Activated naive CD4-positive, alpha-beta T cell treated with anti-CD3 and anti-CD28 coated beads, Interleukin-2, amount 50 U/mL, for 24 hours (primary cell): Measurements from ENCODE around the gene OTUB2.

Source experiments
- H3K27ac Mint-ChIP-seq: one replicate; pipeline ENCODE4 v1.8.0; 2021; ENCODE audit warnings: mild to moderate bottlenecking, mixed read lengths
- H3K27me3 Mint-ChIP-seq: one replicate; pipeline ENCODE4 v1.8.0; 2021; ENCODE audit warnings: mixed read lengths
- H3K36me3 Mint-ChIP-seq: one replicate; pipeline ENCODE4 v1.8.0; 2021; ENCODE audit warnings: mixed read lengths
- H3K4me1 Mint-ChIP-seq: one replicate; pipeline ENCODE4 v1.8.0; 2021; ENCODE audit warnings: mixed read lengths
- H3K4me3 Mint-ChIP-seq: one replicate; pipeline ENCODE4 v1.8.0; 2021; ENCODE audit warnings: mild to moderate bottlenecking, mixed read lengths
- H3K9me3 Mint-ChIP-seq: one replicate; pipeline ENCODE4 v1.8.0; 2021; ENCODE audit warnings: mixed read lengths

The OTUB2 gene

DNA sequence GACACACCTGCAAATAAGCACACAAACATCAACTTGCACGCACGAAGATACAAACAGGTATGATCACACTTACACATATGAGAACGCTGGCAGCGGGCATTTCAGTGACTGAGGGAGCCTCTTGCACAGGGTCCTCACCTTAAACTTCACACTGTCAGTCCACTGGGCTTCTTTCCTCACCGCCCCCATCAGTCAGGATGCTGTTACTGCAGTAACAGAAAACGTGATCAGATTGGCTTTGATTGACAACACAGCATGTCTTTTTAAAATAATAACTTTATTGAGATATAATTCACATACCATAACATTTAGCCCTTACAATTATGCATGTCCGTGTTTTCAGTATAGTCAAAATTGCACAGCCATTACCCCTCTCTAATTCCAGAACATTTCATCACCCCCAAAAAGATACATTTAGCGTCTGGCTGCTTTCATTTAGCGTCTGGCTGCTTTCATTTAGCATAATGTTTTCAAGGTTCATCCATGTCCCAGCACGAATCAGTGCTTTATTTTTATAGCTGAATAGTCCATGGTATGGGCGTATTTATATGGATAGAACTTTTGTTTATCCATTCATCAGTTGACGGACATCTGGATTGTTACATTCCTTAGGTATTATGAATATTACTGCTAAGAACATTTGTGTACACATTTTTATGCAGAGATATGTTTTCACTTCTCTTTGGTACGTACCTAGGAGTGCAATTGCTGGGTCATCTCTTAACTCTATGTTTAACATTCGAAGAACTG, 20.6 kb upstream of the OTUB2 start:
- Mint-ChIP-seq H3K27me3 (no peaks in the 10 kb centered on the region), H3K9me3 (no peaks in the 10 kb centered on the region), H3K27ac (peak overlapping the region; percentile 32), H3K36me3 (no peaks in the 10 kb centered on the region), H3K4me1 (peaks cover 16% of the 10 kb centered on the region), H3K4me3 (no peak overlapping the region)

DNA sequence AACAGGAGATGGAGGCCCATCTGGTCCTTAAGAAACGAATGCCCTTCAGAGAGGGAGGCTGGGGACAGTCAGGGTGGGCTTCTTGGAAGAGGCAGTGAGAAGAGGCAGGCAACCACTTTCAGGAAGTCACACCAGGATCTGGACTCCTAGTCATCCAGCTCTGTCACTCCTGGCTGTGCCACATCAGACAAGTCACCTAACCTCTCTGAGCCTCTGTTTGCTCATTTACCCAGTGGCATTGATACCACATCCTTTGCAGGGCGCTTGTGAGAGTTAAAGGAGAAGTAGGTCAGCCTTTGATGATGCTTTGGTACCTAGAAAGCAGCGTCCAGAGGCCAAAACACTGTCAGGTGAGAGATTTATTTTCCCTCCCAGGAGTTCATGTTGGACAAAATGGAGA, 17.9 kb upstream of the OTUB2 start:
- Mint-ChIP-seq H3K27ac (no peak overlapping the region), H3K9me3 (no peaks in the 10 kb centered on the region), H3K36me3 (no peaks in the 10 kb centered on the region), H3K4me1 (peaks cover 26% of the 10 kb centered on the region), H3K4me3 (no peak overlapping the region), H3K27me3 (no peaks in the 10 kb centered on the region)

- Mint-ChIP-seq H3K4me3 (no peak overlapping the region), H3K27ac (no peak overlapping the region), H3K4me1 (peaks cover 26% of the 10 kb centered on the region), H3K36me3 (no peaks in the 10 kb centered on the region), H3K27me3 (no peaks in the 10 kb centered on the region), H3K9me3 (no peaks in the 10 kb centered on the region)
Observed at GRCh38 chr14:94009767-94010166, 16.4 kb upstream of the OTUB2 start.

- no peak overlapping the region for H3K4me3 Mint-ChIP-seq
- peaks cover 26% of the 10 kb centered on the region for H3K4me1 Mint-ChIP-seq
- no peaks in the 10 kb centered on the region for H3K9me3 Mint-ChIP-seq
- no peaks in the 10 kb centered on the region for H3K27me3 Mint-ChIP-seq
- peak overlapping the region; percentile 62 for H3K27ac Mint-ChIP-seq
- H3K36me3 Mint-ChIP-seq, result no peaks in the 10 kb centered on the region
Observed at GRCh38 chr14:94010625-94011024, 15.5 kb upstream of the OTUB2 start.

DNA sequence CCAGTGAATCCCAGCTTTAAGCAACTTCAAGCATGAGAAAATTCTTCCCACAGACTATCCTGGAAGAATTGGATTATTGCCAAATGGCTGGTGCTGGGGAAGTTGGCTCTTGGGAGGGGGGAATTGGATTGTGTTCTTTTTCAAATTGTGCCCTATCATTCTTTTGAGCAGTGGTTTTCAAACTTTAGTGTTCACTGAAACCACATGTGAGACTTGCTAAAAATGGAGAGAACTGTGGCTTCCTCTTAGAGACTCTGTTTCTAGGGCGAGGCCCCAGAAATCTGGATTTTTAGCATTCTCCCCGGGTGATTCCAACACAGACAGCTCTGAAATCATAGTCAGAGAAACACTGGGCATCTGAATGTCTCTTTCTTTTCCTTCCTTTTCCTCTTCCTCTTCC, 14.3 kb upstream of the OTUB2 start:
- H3K27ac Mint-ChIP-seq, result peak overlapping the region; percentile 8
- H3K4me1 Mint-ChIP-seq, result peaks cover 26% of the 10 kb centered on the region
- H3K4me3 Mint-ChIP-seq, result peak overlapping the region; percentile 7
- H3K9me3 Mint-ChIP-seq, result no peaks in the 10 kb centered on the region
- no peaks in the 10 kb centered on the region for H3K27me3 Mint-ChIP-seq
- no peaks in the 10 kb centered on the region for H3K36me3 Mint-ChIP-seq

DNA sequence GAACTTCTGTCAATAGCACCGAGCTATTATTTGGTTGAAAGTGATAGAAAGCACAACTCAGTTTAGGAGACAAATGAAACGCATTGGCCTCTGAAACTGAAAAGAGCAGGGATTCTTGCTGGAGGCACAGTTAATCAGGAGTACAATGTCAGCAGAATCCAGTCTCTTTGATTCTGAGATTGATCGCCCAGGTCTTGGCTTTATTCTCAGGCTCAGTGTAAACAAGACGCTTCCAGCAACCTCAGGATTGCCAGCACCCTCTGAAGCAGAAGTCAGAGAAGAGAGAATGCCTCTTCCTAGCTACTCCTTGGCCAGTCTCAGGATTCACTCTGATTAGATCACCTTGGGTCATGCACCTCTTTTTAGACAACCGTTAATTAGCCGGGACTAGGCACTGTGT, 11.8 kb upstream of the OTUB2 start:
- Mint-ChIP-seq H3K36me3 (no peaks in the 10 kb centered on the region), H3K27ac (no peak overlapping the region), H3K27me3 (no peaks in the 10 kb centered on the region), H3K4me1 (peaks cover 23% of the 10 kb centered on the region), H3K4me3 (no peak overlapping the region), H3K9me3 (no peaks in the 10 kb centered on the region)

- Mint-ChIP-seq H3K4me3 (no peak overlapping the region), H3K36me3 (no peaks in the 10 kb centered on the region), H3K9me3 (no peaks in the 10 kb centered on the region), H3K27ac (no peak overlapping the region), H3K27me3 (no peaks in the 10 kb centered on the region), H3K4me1 (peaks cover 16% of the 10 kb centered on the region)
Observed at GRCh38 chr14:94015223-94015622, 10.9 kb upstream of the OTUB2 start.

GRCh38 chr14:94016446-94016976, 9.6 kb upstream of the OTUB2 start:
- Mint-ChIP-seq H3K27me3 (no peaks in the 10 kb centered on the region), H3K9me3 (no peaks in the 10 kb centered on the region), H3K36me3 (no peaks in the 10 kb centered on the region), H3K4me1 (peaks cover 9% of the 10 kb centered on the region), H3K27ac (no peak overlapping the region), H3K4me3 (no peak overlapping the region)

DNA sequence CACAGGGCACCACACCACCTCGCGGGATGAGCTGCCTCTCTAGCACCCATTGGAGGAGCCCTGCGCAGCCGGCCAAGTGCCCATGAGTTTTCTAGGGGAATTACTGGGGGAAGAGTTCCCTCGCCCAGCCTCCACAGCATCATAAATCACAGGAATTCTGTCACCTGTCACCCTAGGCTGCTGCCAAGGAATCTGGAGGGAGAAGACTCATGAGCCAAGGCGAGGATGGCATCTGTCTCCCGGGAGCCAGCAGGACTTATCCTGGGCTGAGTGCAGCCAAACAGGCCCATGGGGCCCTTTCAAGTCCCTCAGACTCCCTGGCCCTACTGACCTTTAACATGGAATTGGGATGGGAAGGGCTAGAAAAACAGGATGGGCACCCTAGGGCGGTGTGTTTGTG, 7.8 kb upstream of the OTUB2 start:
- no peak overlapping the region for H3K4me3 Mint-ChIP-seq

GRCh38 chr14:94019329-94019728, 6.8 kb upstream of the OTUB2 start:
- Mint-ChIP-seq H3K36me3 (no peaks in the 10 kb centered on the region), H3K27ac (no peak overlapping the region), H3K27me3 (no peaks in the 10 kb centered on the region), H3K4me3 (no peak overlapping the region), H3K4me1 (no peaks in the 10 kb centered on the region), H3K9me3 (no peaks in the 10 kb centered on the region)

More for the DNA sequence above, 7.8 kb upstream of the OTUB2 start:
- Mint-ChIP-seq H3K9me3 (no peaks in the 10 kb centered on the region), H3K36me3 (no peaks in the 10 kb centered on the region), H3K4me1 (no peaks in the 10 kb centered on the region), H3K27ac (no peak overlapping the region), H3K27me3 (no peaks in the 10 kb centered on the region)

- no peaks in the 10 kb centered on the region for H3K4me1 Mint-ChIP-seq
- H3K9me3 Mint-ChIP-seq, result no peaks in the 10 kb centered on the region
- H3K27me3 Mint-ChIP-seq, result no peaks in the 10 kb centered on the region
- no peak overlapping the region for H3K4me3 Mint-ChIP-seq
- no peaks in the 10 kb centered on the region for H3K36me3 Mint-ChIP-seq
- no peak overlapping the region for H3K27ac Mint-ChIP-seq
Observed at GRCh38 chr14:94020267-94020666, 5.9 kb upstream of the OTUB2 start.

GRCh38 chr14:94021001-94021400, 5.1 kb upstream of the OTUB2 start:
- no peaks in the 10 kb centered on the region for H3K36me3 Mint-ChIP-seq
- no peak overlapping the region for H3K27ac Mint-ChIP-seq
- no peaks in the 10 kb centered on the region for H3K9me3 Mint-ChIP-seq
- H3K27me3 Mint-ChIP-seq, result no peaks in the 10 kb centered on the region
- H3K4me1 Mint-ChIP-seq, result peaks cover 3% of the 10 kb centered on the region
- H3K4me3 Mint-ChIP-seq, result no peak overlapping the region

GRCh38 chr14:94021416-94022157, 4.6 kb upstream of the OTUB2 start:
- H3K27ac Mint-ChIP-seq, result no peak overlapping the region
- no peak overlapping the region for H3K4me3 Mint-ChIP-seq
- peaks cover 5% of the 10 kb centered on the region for H3K4me1 Mint-ChIP-seq
- no peaks in the 10 kb centered on the region for H3K36me3 Mint-ChIP-seq
- no peaks in the 10 kb centered on the region for H3K27me3 Mint-ChIP-seq
- no peaks in the 10 kb centered on the region for H3K9me3 Mint-ChIP-seq

- Mint-ChIP-seq H3K36me3 (no peaks in the 10 kb centered on the region), H3K27ac (no peak overlapping the region), H3K4me1 (peaks cover 5% of the 10 kb centered on the region), H3K9me3 (no peaks in the 10 kb centered on the region), H3K4me3 (no peak overlapping the region), H3K27me3 (no peaks in the 10 kb centered on the region)
Observed at GRCh38 chr14:94022532-94023411, 3.4 kb upstream of the OTUB2 start.

DNA sequence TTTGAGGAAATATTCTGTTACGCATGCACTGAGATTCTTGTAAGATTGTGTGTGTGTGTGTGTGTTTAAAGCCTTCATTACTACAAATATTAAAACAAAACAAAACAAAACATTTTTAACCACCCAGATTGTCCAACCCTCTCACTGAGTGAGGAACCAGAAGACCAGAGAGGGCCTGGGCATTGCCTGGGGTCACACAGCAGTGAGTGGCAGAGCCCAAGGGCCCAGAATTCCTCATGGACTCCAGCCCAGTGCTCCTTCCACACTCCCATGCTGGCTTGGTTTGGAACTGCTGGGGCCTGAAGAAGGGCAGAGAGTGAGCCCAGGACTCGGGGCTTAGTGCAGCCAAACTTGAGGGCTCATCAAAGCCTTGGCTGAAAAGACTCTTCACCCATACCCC, 1.6 kb upstream of the OTUB2 start:
- no peaks in the 10 kb centered on the region for H3K9me3 Mint-ChIP-seq
- no peaks in the 10 kb centered on the region for H3K27me3 Mint-ChIP-seq
- H3K27ac Mint-ChIP-seq, result no peak overlapping the region
- no peak overlapping the region for H3K4me3 Mint-ChIP-seq
- H3K4me1 Mint-ChIP-seq, result peaks cover 13% of the 10 kb centered on the region
- H3K36me3 Mint-ChIP-seq, result no peaks in the 10 kb centered on the region
